GM18508 (cell line): Measurements from ENCODE around the gene NSMCE1.

Source experiments
- ATAC-seq: cut with Tn5 transposase; IDR thresholded peaks from one replicate; pipeline ENCODE4 v1.9.1; 2021; ENCODE audit warnings: moderate number of reproducible peaks; ENCODE audit not compliant: insufficient read depth, unreplicated experiment

NSMCE1 gene

DNA sequence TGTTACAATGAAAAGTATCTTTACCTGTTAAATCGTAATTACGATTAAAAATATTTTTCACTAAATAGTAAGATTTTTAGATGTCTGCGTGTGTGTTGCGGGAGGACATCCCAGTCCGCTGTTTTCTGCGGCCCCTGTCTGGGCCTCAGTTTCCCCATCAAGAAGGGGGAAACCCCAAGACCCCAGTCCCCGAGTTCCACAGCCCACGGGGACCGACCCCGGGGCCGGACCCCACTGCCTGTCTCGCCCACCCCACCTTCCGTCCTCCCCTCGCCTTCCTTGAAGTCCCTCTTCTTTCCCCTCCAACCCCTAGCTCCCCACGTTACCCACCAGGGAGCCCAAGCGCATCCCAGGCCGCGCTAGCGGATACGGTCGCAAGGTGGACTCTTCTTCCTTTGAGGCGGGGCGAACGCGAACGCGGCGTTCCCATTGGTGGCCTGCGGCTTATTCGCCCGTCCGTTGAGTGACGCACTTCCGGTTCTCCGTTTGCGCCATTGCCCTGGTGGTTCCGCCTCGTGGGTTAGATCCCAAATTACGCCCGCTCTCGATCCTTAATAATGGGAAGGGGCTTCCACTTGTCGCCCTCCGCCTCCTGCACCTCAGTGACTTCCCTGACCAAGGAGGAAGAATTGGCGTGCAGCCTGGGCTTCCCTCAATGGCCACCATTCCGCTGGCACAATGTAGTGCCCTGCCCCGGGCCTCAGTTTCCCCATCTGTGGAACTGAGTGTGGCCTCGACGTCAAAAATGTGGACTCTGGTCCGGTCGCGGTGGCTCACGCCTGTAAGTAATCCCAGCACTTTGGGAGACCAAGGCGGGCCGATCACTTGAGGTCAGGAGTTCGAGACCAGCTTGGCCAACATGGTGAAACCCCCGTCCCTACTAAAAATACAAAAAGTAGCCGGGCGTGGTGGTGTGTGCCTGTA, at the start of gene NSMCE1:
TSS of gene NSMCE1 (minus strand) at position 397 of the 924 bp plus-strand sequence. CDS start 11,202 bp downstream, outside the sequence.
- peak; percentile 82 for ATAC-seq

DNA sequence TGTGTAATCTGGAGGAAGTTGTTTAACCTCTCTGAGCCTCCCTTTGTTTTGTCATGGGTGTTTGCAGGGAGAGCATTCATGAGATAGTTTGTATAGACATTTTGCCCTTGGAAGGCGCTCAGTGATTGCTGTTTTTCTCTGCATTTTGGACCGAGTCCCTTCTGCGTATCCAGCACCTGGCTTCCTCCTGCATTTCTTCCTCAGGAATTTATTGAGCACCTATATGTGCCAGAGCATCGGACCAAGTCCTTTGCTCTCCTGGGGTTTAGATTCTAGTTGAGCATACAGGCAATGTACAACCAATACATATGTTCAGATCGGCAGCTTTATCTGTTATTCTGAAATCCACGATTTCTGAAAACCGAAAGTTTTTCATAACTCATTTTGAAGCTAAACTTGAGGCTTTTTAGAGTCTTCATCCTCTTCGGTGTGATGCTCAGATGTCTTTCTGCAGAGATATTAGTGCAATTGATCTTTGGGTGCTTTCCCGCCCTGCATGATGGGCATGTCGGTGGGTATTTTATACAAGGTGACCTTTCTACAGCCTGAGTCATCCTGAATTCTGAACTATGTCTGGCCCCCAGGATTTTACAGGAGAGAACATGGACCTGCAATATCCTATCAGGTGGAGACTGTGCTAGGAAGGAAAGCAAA, 49.3 kb upstream of the NSMCE1 start:
- no peak for ATAC-seq

- ATAC-seq, result no peak
Measured at GRCh38 chr16:27317320-27317719, 48.7 kb upstream of the NSMCE1 start.

- ATAC-seq, result no peak
Measured at GRCh38 chr16:27316038-27316680, 47.6 kb upstream of the NSMCE1 start.

- ATAC-seq, result no peak
Measured at GRCh38 chr16:27315333-27316037, 46.9 kb upstream of the NSMCE1 start.

DNA sequence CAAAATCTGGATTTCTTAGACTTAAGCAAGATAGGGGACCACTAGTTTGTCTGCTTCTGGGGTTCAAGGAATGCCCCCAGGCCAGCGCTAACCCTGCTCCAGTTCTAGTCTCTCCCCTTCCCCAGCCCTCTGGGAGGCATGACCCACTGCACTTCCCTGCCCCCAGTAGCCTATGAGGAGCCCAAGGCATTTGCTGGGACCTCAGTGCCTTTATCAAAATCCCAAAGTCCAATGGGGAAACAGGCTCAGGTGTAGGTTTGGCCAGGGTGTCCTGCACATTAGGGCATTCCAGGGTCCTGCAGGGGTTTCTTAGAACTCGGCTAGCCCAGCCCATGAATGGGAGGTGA, 46.4 kb upstream of the NSMCE1 start:
- no peak for ATAC-seq

DNA sequence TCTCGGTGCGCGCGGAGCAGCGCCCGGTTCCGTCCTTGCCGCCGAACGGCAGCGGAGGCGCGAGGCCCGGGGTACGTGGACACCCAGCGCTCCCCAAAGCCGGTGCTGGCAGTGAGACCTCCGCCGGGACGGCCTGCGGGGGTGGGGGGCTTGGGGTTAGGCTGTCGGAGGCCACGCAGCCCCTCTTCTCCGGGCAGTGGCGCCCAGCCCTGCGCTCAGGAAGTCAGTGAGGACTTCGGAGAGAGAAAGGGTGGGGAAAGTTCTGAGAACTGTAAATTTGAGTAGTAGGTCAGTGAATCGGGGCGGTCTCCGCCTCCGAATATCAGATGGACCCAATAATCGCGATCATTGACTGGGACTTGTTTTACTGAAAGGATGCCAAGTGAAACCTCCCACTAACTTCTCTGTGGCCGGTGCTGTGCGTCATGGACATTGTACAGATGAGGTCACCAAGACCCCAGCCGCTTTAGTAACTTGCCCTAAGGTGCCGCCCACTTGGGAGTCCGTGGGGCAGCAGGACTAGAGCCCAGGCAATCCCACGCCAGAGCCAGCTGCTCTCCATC, 45.7 kb upstream of the NSMCE1 start:
- ATAC-seq, result no peak

DNA sequence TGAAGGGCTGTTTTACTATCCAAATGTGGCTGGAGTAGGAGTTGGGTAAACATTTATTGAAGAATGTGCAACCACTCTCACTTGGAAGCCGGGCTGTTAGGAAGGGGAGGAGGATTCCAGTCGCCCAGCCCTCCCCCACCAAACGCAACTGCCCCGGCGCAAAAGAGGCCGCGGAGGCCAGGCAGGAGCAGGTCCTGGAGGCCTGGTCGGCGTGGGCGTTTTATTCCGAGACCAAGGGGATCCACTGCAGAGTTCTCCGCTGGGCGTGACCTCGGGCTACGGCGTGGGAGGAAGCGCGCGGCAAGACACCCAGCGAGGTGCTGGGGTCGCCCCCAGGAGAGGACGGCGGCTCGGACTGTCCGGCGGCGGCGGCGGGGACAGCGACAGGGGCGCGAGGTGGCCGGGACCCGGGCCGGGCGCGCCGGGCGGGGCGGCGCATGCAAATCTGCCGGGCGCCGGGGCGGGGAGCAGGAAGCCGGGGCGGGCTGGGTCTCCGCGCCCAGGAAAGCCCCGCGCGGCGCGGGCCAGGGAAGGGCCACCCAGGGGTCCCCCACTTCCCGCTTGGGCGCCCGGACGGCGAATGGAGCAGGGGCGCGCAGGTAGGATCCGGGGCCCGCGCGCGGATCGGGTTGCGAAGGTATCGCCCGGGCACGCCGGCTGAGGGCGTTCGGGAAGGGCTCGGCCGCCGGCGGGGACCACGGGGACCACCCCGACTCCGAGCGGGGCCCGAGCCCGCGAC, 45.0 kb upstream of the NSMCE1 start, which contains the start of gene IL4R:
TSS of gene IL4R (plus strand) at position 553 of the 739 bp plus-strand sequence. CDS start 26,230 bp downstream, outside the sequence.
- ATAC-seq, result no peak

GRCh38 chr16:27312580-27313421, 44.2 kb upstream of the NSMCE1 start:
- no peak for ATAC-seq

DNA sequence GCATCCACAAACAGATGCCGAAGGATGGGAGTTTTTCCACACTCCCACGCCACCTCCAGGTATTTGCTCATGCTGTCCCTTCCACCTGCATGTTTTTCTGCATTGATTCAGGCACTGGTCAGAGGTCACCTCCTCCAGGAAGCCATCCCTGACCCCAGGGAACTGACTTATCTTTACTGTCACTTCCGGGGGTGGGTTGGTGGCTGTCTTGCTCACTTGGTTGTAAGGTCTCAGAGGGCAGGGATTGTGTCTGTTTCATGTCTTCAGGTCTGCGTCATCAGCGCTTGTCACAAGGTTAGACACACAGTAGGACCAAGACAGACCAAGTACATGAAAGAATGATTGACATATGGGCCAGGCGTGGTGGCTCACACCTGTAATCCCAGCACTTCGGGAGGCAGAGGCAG, 43.3 kb upstream of the NSMCE1 start:
- no peak for ATAC-seq

DNA sequence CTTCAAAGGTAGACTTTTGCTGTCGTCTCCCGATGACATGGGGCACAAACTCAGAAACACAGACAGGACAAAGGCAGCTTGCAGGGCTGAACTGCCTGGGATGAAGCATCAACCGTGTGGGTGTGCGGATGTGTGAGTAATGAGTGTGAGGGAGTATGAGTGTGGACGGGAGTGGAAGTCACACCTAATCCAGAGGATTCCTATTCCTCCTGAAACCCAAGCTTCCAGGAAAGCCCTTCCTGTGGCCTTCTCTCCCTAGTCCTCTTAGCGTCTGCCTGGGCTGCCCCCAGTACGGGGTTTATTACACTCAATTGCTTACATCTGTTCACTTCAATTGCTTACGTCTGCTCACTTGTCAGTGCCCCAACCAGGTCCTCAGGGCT, 42.9 kb upstream of the NSMCE1 start:
- no peak for ATAC-seq

DNA sequence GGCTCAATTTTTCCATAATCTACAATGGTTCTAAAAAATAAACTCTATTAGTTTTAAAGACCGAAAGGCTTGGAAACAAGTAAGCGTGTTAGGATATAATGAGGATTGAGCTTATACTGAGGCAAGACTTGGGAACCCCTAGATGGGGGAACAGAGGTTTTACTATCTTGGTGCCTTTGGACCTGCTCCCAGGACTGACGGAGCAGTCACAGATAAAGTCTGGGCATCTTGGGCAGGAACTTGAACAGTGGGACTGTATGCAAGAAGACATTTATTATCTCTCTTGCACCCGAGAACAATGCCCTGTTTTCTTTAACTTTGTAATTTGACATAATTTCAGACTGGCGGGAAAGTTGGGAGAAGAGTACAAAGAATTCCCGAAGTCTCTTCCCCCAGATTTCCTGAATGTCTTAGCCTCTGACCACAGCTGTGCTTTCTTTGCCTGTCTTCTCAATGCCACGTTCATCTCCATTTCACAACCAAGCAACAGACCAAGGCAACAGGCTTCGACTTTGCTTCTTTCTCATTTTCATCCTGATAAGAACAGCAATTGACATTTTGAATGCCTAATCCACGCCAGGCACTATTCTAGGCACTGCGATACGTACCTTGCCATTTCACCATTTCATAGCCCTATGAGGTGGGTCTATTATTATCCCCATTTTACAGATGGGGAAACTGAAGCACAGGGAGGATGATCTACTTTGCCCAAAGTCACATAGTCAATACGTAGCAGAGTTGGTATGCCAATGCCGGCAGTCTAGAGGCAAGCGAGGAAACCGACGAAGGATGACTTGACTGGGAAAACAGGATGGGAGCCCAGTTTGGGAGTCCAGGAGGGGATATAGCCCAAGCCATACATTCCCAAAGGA, 42.2 kb upstream of the NSMCE1 start:
- ATAC-seq, result no peak

DNA sequence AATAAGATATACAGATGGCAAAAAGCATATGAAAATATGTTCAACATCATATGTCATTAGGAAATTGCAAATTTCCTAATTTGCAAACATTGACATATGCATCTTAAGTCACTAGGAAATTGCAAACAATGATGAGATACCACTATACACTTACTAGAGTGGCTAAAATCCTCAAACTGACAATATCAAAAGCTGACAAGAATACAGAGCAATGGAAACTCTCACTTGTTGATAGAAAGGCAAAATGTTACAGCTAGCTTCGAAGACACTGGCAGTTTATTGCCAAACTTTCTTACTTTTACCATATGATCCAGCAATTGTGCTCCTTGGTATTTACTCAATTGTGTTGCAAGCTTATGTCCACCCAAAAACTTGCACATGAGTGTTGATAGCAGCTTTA, 40.2 kb upstream of the NSMCE1 start:
- no peak for ATAC-seq

DNA sequence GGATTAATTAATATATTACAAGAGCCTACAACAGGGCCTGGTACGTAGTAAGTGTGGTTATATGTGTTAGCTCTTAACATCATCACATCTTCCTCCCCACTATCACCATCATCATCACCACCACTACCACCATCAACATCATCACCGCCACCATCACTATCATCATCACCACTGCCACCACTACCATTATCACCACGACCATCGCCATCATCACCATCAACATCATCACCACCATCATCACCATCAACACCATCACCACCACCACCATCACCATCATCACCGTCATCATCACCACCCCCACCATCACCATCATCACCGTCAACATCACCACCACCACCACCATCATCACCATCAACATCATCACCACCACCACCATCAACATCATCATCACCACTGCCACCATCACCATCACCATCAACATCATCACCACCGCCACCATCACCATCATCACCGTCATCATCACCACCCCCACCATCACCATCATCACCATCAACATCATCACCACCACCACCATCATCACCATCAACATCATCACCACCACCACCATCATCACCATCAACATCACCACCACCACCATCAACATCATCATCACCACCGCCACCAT, 37.4 kb upstream of the NSMCE1 start:
- ATAC-seq, result no peak

- ATAC-seq, result no peak
Measured at GRCh38 chr16:27304881-27305745, 36.5 kb upstream of the NSMCE1 start.

DNA sequence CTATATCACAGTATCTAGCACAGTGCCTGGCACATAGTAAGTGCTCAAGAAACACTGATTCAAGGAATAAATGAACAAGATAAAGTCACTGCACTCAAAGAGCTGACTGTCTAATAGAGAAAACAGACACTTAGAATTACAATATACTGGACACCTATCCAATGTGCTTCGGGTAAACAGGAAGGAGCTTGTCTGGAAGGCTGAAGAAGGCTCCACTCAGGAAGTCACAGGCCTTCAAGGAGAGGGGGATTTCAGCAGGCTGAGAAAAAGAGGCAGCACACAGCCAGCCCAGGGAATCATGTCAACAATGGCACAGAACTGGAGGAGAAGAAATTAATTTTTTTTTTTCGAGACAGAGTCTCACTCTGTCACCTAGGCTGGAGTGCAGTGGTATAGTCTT, 35.5 kb upstream of the NSMCE1 start:
- no peak for ATAC-seq
